PC-3 (cell line): ENCODE measurements around the gene NAGK.
"Not testable (repeated sequence)": the region's sequence is repeated elsewhere in the genome, so short reads cannot be mapped to it uniquely, and the experiment has no call there.

Experiments
- CTCF ChIP-seq: fragments of 300-600 bp; sonication (generic); conservative IDR thresholded peaks from 2 replicates; pipeline ENCODE4 v1.5.1; 2017; ENCODE audit warnings: antibody characterized with exemption, low read depth, mild to moderate bottlenecking, low read length
- EZH2 ChIP-seq: fragments of 300-600 bp; sonication (generic); IDR thresholded peaks from one replicate; pipeline ENCODE4 v1.6.1; 2017; ENCODE audit warnings: antibody characterized with exemption, mild to moderate bottlenecking, low read length; ENCODE audit not compliant: unreplicated experiment

GRCh38 chr2:71019989-71020388, 48.5 kb upstream of the NAGK start:
- not testable (repeated sequence) for TF ChIP-seq CTCF, EZH2
